B cell (primary cell): ENCODE measurements around the gene C1orf87. TPM values are rescaled to one million over a fixed set of nuclear protein-coding genes. Genes with fewer than 3 reads are reported as not detected.

ENCODE experiments used
- ATAC-seq: fragments of 200-7000 bp; cut with Tn5 transposase; one replicate; pipeline ENCODE4 v1.10.0; 2021; ENCODE audit warnings: low read depth, mild to moderate bottlenecking, moderate number of reproducible peaks, moderate library complexity
- CTCF ChIA-PET: fragments of 350-600 bp; sonication (Branson Sonifier 250); formaldehyde crosslinking; loops from one replicate; lab custom pipeline; 2021; ENCODE audit warnings: antibody characterized with exemption, inconsistent platforms; lab: Charles Lee
- POLR2A ChIA-PET: fragments of 350-600 bp; sonication (Branson Sonifier 250); formaldehyde crosslinking; loops from one replicate; lab custom pipeline; 2021; ENCODE audit warnings: antibody characterized with exemption; lab: Charles Lee
- DNase-seq: peaks from one replicate; pipeline ENCODE4 v3.0.0; 2013
- H2AFZ ChIP-seq: 2 replicates; pipeline ENCODE4 v1.6.1; 2012; ENCODE audit warnings: mild to moderate bottlenecking, low read depth, low read length; ENCODE audit not compliant: insufficient read depth, poor library complexity, severe bottlenecking
- H3K27ac ChIP-seq, 2 donors: 1 replicate in 1 of 2; 2 replicates in 1 of 2; pipeline ENCODE4 v1.5.1; 2012 to 2013; ENCODE audit warnings: low read length in 2 of 2, mild to moderate bottlenecking in 2 of 2, moderate library complexity in 1 of 2
- H3K27me3 ChIP-seq, 4 experiments: fragments of 200-600 bp in 1 of 4; sonication (generic) in 1 of 4; replicated peaks in 1 of 4; 1 replicate in 2 of 4; 2 replicates in 2 of 4; pipeline versions ENCODE4 v1.6.1 to v1.7.0; 2013 to 2016; ENCODE audit warnings: low read length in 3 of 4, mild to moderate bottlenecking in 2 of 4, mixed read lengths in 1 of 4, moderate library complexity in 1 of 4; ENCODE audit not compliant: insufficient read depth in 4 of 4, control insufficient read depth in 3 of 4; ENCODE audit errors: control extremely low read depth in 1 of 4
- H3K36me3 ChIP-seq, 2 experiments: replicated peaks in 1 of 2; 1 replicate in 1 of 2; 2 replicates in 1 of 2; pipeline versions ENCODE4 v1.6.1 to v1.7.1; 2013; ENCODE audit warnings: low read length in 1 of 2; ENCODE audit not compliant: insufficient read depth in 2 of 2, control insufficient read depth in 1 of 2; ENCODE audit errors: control extremely low read depth in 1 of 2, extremely low read depth in 1 of 2
- H3K4me1 ChIP-seq, 2 donors: fragments of 200-600 bp in 1 of 2; sonication (generic) in 1 of 2; 1 replicate in 1 of 2; 2 replicates in 1 of 2; pipeline versions ENCODE4 v1.5.1 to v1.6.1; 2013 to 2017; ENCODE audit warnings: low read length in 2 of 2; ENCODE audit not compliant: control insufficient read depth in 2 of 2, insufficient read depth in 2 of 2
- H3K4me2 ChIP-seq: replicated peaks from 2 replicates; pipeline ENCODE3; 2012; ENCODE audit warnings: mild to moderate bottlenecking, low read depth, low read length; ENCODE audit not compliant: poor library complexity, severe bottlenecking
- H3K4me3 ChIP-seq, 5 experiments: fragments of 200-600 bp in 1 of 5; sonication (generic) in 1 of 5; 1 replicate in 3 of 5; 2 replicates in 2 of 5; pipeline versions ENCODE4 v1.5.1 to v1.7.0; 2011 to 2016; ENCODE audit warnings: low read length in 4 of 5, mild to moderate bottlenecking in 4 of 5, low read depth in 2 of 5, control low read depth in 1 of 5, moderate library complexity in 1 of 5; ENCODE audit not compliant: insufficient read depth in 1 of 5; ENCODE audit errors: control extremely low read depth in 1 of 5, extremely low read depth in 1 of 5
- H3K79me2 ChIP-seq: fragments of 200-600 bp; sonication (generic); one replicate; pipeline ENCODE4 v1.6.0; 2016; ENCODE audit warnings: low read length; ENCODE audit not compliant: control insufficient read depth, insufficient read depth
- H3K9ac ChIP-seq: fragments of 200-600 bp; sonication (generic); 2 replicates; pipeline ENCODE4 v1.6.1; 2017; ENCODE audit warnings: mild to moderate bottlenecking, low read length, moderate library complexity
- H3K9me3 ChIP-seq, 3 donors: one replicate each; pipeline versions ENCODE4 v1.6.1 to v1.7.1; 2013; ENCODE audit warnings: low read length in 2 of 3; ENCODE audit not compliant: control insufficient read depth in 2 of 3, insufficient read depth in 1 of 3; ENCODE audit errors: control extremely low read depth in 1 of 3
- H4K20me1 ChIP-seq: 2 replicates; pipeline ENCODE4 v1.6.0; 2012; ENCODE audit warnings: mild to moderate bottlenecking, low read length; ENCODE audit not compliant: insufficient read depth, control insufficient read depth, poor library complexity, severe bottlenecking
- H3K27ac Mint-ChIP-seq: one replicate; pipeline ENCODE4 v1.8.0; 2021; ENCODE audit warnings: mixed read lengths
- H3K27me3 Mint-ChIP-seq: one replicate; pipeline ENCODE4 v1.8.0; 2021; ENCODE audit warnings: mixed read lengths
- H3K4me1 Mint-ChIP-seq: one replicate; pipeline ENCODE4 v1.8.0; 2021; ENCODE audit warnings: mixed read lengths
- H3K4me3 Mint-ChIP-seq: one replicate; pipeline ENCODE4 v1.8.0; 2021; ENCODE audit warnings: mixed read lengths
- H3K9me3 Mint-ChIP-seq: one replicate; pipeline ENCODE4 v1.8.0; 2022; ENCODE audit warnings: mixed read lengths; ENCODE audit not compliant: insufficient read depth
- EZH2 ChIP-seq: IDR thresholded peaks from 2 replicates; pipeline ENCODE4 v1.6.1; 2012; ENCODE audit warnings: borderline replicate concordance, low read depth, mild to moderate bottlenecking, moderate library complexity, low read length; ENCODE audit not compliant: insufficient read depth, poor library complexity, severe bottlenecking
- intact Hi-C: fragments of 100-400 bp; cut with micrococcal nuclease; formaldehyde crosslinking; loops from one replicate; pipeline ENCODE4 v1.10.0; 2022
- polyA plus RNA-seq: library from polyadenylated mRNA; depleted of rRNA; stranded (reverse); fragments of >200 nt; gene quantifications from 2 replicates; pipeline ENCODE4 v1.2.3, GENCODE V29; 2012
- total RNA-seq, 2 donors: library from RNA; stranded (reverse); fragments of 120-200 nt in 1 of 2; gene quantifications; 1 replicate in 1 of 2; 2 replicates in 1 of 2; pipeline versions ENCODE4 v1.2.3 to v1.2.4, GENCODE V29; 2013 to 2022
- TF ChIP-seq, protein P1 (sequence below): fragments of 200-600 bp; IDR thresholded peaks from one replicate; pipeline ENCODE4 v1.8.0; 2022; ENCODE audit warnings: antibody characterized with exemption, mild to moderate bottlenecking

The C1orf87 gene
- total and polyA plus RNA-seq, 2 donors (not counting 1 experiment from before 2014, with no cell fraction given) = not detected

GRCh38 chr1:60049188-60049587, 24.4 kb downstream of the C1orf87 start:
- Histone ChIP-seq H3K4me1 (no peaks in the 10 kb centered on the region), H3K9me3 (peaks cover 0 to 7% (median 0%) of the 10 kb centered on the region in 3 donors), H3K36me3 (no peaks in the 10 kb centered on the region), H4K20me1 (no peaks in the 10 kb centered on the region), H2AFZ (no peak overlapping the region), H3K4me2 (no peak overlapping the region), H3K4me3 (no peak overlapping the region), H3K79me2 (no peaks in the 10 kb centered on the region), H3K27me3 (no peaks in the 10 kb centered on the region), H3K9ac (no peak overlapping the region), H3K27ac (no peak overlapping the region)
- ChIA-PET POLR2A (no interaction called here), CTCF (no interaction called here)
- TF ChIP-seq EZH2 = no peak
- TF ChIP-seq, protein P1, sequence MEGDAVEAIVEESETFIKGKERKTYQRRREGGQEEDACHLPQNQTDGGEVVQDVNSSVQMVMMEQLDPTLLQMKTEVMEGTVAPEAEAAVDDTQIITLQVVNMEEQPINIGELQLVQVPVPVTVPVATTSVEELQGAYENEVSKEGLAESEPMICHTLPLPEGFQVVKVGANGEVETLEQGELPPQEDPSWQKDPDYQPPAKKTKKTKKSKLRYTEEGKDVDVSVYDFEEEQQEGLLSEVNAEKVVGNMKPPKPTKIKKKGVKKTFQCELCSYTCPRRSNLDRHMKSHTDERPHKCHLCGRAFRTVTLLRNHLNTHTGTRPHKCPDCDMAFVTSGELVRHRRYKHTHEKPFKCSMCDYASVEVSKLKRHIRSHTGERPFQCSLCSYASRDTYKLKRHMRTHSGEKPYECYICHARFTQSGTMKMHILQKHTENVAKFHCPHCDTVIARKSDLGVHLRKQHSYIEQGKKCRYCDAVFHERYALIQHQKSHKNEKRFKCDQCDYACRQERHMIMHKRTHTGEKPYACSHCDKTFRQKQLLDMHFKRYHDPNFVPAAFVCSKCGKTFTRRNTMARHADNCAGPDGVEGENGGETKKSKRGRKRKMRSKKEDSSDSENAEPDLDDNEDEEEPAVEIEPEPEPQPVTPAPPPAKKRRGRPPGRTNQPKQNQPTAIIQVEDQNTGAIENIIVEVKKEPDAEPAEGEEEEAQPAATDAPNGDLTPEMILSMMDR = no peak
- H3K9me3 Mint-ChIP-seq = peaks cover 2% of the 10 kb centered on the region
- intact Hi-C loops = no loop called here
- H3K27ac Mint-ChIP-seq = no peak overlapping the region
- peaks cover 3% of the 10 kb centered on the region for H3K27me3 Mint-ChIP-seq
- H3K4me3 Mint-ChIP-seq = no peak overlapping the region
- no peaks in the 10 kb centered on the region for H3K4me1 Mint-ChIP-seq
- DNase-seq = no peak
- no peak for ATAC-seq

DNA sequence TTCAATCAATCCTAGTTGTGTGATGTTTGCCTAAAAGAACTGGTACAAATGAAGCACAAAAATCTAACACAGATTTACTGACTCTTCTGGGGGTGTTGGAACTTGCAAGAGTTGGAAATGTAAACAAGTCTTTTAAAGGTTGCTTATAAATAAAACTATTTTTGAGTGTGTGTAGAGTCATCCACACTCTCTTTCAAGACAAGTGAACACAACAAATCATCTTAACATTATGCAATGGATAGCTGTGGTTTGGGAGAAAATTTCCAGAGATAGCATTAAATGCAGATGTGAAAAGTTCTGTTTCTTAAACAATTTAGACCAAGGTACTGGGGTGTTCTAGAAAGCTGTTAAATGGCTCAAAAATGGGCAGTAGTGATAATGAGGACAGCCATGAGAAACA, 28.7 kb downstream of the C1orf87 start:
- ATAC-seq = no peak
- H3K4me3 Mint-ChIP-seq = no peak overlapping the region

More for the DNA sequence above, 28.7 kb downstream of the C1orf87 start:
- no peaks in the 10 kb centered on the region for H3K4me1 ChIP-seq
- H3K27ac ChIP-seq = no peak overlapping the region
- no peak for DNase-seq
- no peak overlapping the region for H3K4me3 ChIP-seq
- ChIA-PET CTCF (no interaction called here), POLR2A (no interaction called here)
- peaks cover 3% of the 10 kb centered on the region for H3K27me3 Mint-ChIP-seq
- TF ChIP-seq EZH2 = no peak
- TF ChIP-seq, protein P1 = no peak
- H3K9ac ChIP-seq = no peak overlapping the region
- peaks cover 2% of the 10 kb centered on the region for H3K9me3 Mint-ChIP-seq
- no peaks in the 10 kb centered on the region for H3K27me3 ChIP-seq
- H4K20me1 ChIP-seq = no peaks in the 10 kb centered on the region
- H3K4me2 ChIP-seq = no peak overlapping the region
- no peak overlapping the region for H3K27ac Mint-ChIP-seq
- no peaks in the 10 kb centered on the region for H3K79me2 ChIP-seq
- H3K4me1 Mint-ChIP-seq = no peaks in the 10 kb centered on the region
- no peak overlapping the region for H2AFZ ChIP-seq
- no peaks in the 10 kb centered on the region for H3K36me3 ChIP-seq
- intact Hi-C loops = no loop called here
- H3K9me3 ChIP-seq = peaks cover 0 to 7% (median 0%) of the 10 kb centered on the region in 3 donors
